HEK293 (cell line): ENCODE measurements around the gene HEPHL1.

Experiments used
- CTCF ChIP-seq: fragments of 450-650 bp; formaldehyde crosslinking; IDR thresholded peaks from 2 replicates; pipeline ENCODE4 v1.5.1; 2016; ENCODE audit warnings: missing biosample characterization, missing genetic modification characterization
- HOXA7 ChIP-seq: sonication (generic); formaldehyde crosslinking; IDR thresholded peaks from 2 replicates; pipeline ENCODE4 v1.8.1; 2022; ENCODE audit warnings: missing genetic modification reagents, borderline replicate concordance
- TCF7L2 ChIP-seq: IDR thresholded peaks from 2 replicates; pipeline ENCODE4 v1.6.1; 2011; ENCODE audit warnings: low read depth, mild to moderate bottlenecking, inconsistent platforms, low read length, moderate library complexity, borderline replicate concordance
- YY1 ChIP-seq: fragments of 450-650 bp; formaldehyde crosslinking; IDR thresholded peaks from 2 replicates; pipeline ENCODE4 v1.5.1; 2018; ENCODE audit warnings: missing biosample characterization, missing genetic modification characterization
- ZBTB21 ChIP-seq: fragments of 450-650 bp; formaldehyde crosslinking; IDR thresholded peaks from 2 replicates; pipeline ENCODE4 v1.5.1; 2017; ENCODE audit warnings: missing biosample characterization, missing genetic modification characterization
- ZIC2 ChIP-seq: fragments of 450-650 bp; formaldehyde crosslinking; IDR thresholded peaks from 2 replicates; pipeline ENCODE4 v1.5.1; 2016; ENCODE audit warnings: missing biosample characterization, missing genetic modification characterization
- ZNF558 ChIP-seq: fragments of 450-650 bp; formaldehyde crosslinking; IDR thresholded peaks from 2 replicates; pipeline ENCODE4 v1.5.1; 2016; ENCODE audit warnings: missing biosample characterization, missing genetic modification characterization
- ZNF629 ChIP-seq: fragments of 450-650 bp; formaldehyde crosslinking; IDR thresholded peaks from 2 replicates; pipeline ENCODE4 v1.5.1; 2017; ENCODE audit warnings: missing biosample characterization, missing genetic modification characterization

- TF ChIP-seq CTCF (tag by site-specific recombination) (no peak), ZNF629 (tag by site-specific recombination) (no peak), ZNF558 (tag by site-specific recombination) (no peak), ZBTB21 (tag by site-specific recombination) (no peak), YY1 (tag by site-specific recombination) (no peak), TCF7L2 (no peak), ZIC2 (no peak), HOXA7 (CRISPR knock-in tag) (no peak)
Measured at GRCh38 chr11:94131047-94131717, 110.0 kb downstream of the HEPHL1 start.
